Measurements from ENCODE around the gene ABHD12. TPM values are rescaled to one million over a fixed set of nuclear protein-coding genes. Genes with fewer than 3 reads are reported as not detected.
A peak's percentile ranks its signal among the peaks of the same experiment; 100 is the strongest.

Gene ABHD12
- total RNA-seq, result 47.1 to 58.0 TPM (median 51.7 TPM) in 3 replicates

GRCh38 chr20:25390538-25391528 is at the start of gene ABHD12:
ABHD12 (minus strand) TSS chr20:25390835; CDS start chr20:25390703, 132 bp downstream.
- no peaks in the 10 kb centered on the region for H3K27me3 Mint-ChIP-seq (ENCODE audit: low read depth)
- H3K4me3 Mint-ChIP-seq, result peak within 1 kb of the TSS; percentile 84
- no peaks in the 10 kb centered on the region for H3K9me3 Mint-ChIP-seq
- TF ChIP-seq, protein P1, sequence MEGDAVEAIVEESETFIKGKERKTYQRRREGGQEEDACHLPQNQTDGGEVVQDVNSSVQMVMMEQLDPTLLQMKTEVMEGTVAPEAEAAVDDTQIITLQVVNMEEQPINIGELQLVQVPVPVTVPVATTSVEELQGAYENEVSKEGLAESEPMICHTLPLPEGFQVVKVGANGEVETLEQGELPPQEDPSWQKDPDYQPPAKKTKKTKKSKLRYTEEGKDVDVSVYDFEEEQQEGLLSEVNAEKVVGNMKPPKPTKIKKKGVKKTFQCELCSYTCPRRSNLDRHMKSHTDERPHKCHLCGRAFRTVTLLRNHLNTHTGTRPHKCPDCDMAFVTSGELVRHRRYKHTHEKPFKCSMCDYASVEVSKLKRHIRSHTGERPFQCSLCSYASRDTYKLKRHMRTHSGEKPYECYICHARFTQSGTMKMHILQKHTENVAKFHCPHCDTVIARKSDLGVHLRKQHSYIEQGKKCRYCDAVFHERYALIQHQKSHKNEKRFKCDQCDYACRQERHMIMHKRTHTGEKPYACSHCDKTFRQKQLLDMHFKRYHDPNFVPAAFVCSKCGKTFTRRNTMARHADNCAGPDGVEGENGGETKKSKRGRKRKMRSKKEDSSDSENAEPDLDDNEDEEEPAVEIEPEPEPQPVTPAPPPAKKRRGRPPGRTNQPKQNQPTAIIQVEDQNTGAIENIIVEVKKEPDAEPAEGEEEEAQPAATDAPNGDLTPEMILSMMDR (IDR thresholded peaks at IDR 0.05; ENCODE audit: unreplicated experiment), result no peak
- H3K36me3 Mint-ChIP-seq, result peaks cover 10% of the 10 kb centered on the region
- DNase-seq (ENCODE audit: low spot score in 2 of 2, unreplicated experiment in 2 of 2), result peak; percentile 90 to 94
- H3K27ac Mint-ChIP-seq, result peak within 1 kb of the TSS; percentile 97
- peaks cover 12% of the 10 kb centered on the region for H3K4me1 Mint-ChIP-seq

DNA sequence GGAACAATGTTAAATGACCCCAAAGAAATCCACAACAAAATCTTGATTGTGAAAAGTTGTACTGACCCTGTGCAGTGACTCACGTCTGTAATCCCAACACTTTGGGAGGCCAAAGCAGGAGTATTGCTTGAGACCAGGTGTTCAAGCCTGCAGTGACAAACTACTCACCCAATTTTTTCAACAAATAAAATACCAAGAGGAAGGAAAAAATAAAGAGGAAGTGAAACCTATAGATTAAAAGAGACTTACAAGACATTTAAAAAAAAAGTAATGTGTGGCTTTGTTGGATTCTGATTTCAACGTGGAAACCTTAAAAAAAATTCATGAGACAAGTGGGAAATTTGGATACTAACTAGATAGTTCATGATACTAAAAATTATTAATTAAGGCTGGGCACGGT is 48.7 kb upstream of the ABHD12 start:
- no peaks in the 10 kb centered on the region for H3K27me3 Mint-ChIP-seq (ENCODE audit: low read depth)
- no peak overlapping the region for H3K4me3 Mint-ChIP-seq
- TF ChIP-seq, protein P1 (IDR thresholded peaks at IDR 0.05; ENCODE audit: unreplicated experiment), result no peak
- no peak overlapping the region for H3K27ac Mint-ChIP-seq
- no peaks in the 10 kb centered on the region for H3K9me3 Mint-ChIP-seq
- no peak for DNase-seq (ENCODE audit: low spot score in 2 of 2, unreplicated experiment in 2 of 2)
- H3K36me3 Mint-ChIP-seq, result peaks cover 15% of the 10 kb centered on the region
- H3K4me1 Mint-ChIP-seq, result peaks cover 15% of the 10 kb centered on the region

- no peak for DNase-seq (ENCODE audit: low spot score in 2 of 2, unreplicated experiment in 2 of 2)
- TF ChIP-seq, protein P1 (IDR thresholded peaks at IDR 0.05; ENCODE audit: unreplicated experiment), result no peak
- H3K36me3 Mint-ChIP-seq, result peaks cover 18% of the 10 kb centered on the region
- H3K4me3 Mint-ChIP-seq, result no peak overlapping the region
- peaks cover 15% of the 10 kb centered on the region for H3K4me1 Mint-ChIP-seq
- no peaks in the 10 kb centered on the region for H3K9me3 Mint-ChIP-seq
- H3K27ac Mint-ChIP-seq, result peak overlapping the region; percentile 91
- no peaks in the 10 kb centered on the region for H3K27me3 Mint-ChIP-seq (ENCODE audit: low read depth)
Observed at GRCh38 chr20:25437153-25437581, 46.5 kb upstream of the ABHD12 start.

GRCh38 chr20:25424536-25424935 is 33.9 kb upstream of the ABHD12 start:
- Mint-ChIP-seq H3K27ac (no peak overlapping the region), H3K9me3 (peaks cover 4% of the 10 kb centered on the region), H3K36me3 (peaks cover 35% of the 10 kb centered on the region), H3K4me1 (peaks cover 4% of the 10 kb centered on the region), H3K4me3 (no peak overlapping the region), H3K27me3 (ENCODE audit: low read depth) (no peaks in the 10 kb centered on the region)
- TF ChIP-seq, protein P1 (IDR thresholded peaks at IDR 0.05; ENCODE audit: unreplicated experiment), result no peak
- DNase-seq (ENCODE audit: low spot score in 2 of 2, unreplicated experiment in 2 of 2), result no peak

- Mint-ChIP-seq H3K9me3 (no peaks in the 10 kb centered on the region), H3K27me3 (ENCODE audit: low read depth) (no peaks in the 10 kb centered on the region), H3K4me3 (no peak overlapping the region), H3K36me3 (peaks cover 23% of the 10 kb centered on the region), H3K4me1 (peaks cover 4% of the 10 kb centered on the region), H3K27ac (peak overlapping the region; percentile 56)
- TF ChIP-seq, protein P1 (IDR thresholded peaks at IDR 0.05; ENCODE audit: unreplicated experiment), result no peak
- no peak for DNase-seq (ENCODE audit: low spot score in 2 of 2, unreplicated experiment in 2 of 2)
Observed at GRCh38 chr20:25422032-25422431, 31.4 kb upstream of the ABHD12 start.

Measured in mesothelial cell of epicardium (in vitro differentiated cells).